ENCODE data around the gene CCDC110.

The CCDC110 gene

DNA sequence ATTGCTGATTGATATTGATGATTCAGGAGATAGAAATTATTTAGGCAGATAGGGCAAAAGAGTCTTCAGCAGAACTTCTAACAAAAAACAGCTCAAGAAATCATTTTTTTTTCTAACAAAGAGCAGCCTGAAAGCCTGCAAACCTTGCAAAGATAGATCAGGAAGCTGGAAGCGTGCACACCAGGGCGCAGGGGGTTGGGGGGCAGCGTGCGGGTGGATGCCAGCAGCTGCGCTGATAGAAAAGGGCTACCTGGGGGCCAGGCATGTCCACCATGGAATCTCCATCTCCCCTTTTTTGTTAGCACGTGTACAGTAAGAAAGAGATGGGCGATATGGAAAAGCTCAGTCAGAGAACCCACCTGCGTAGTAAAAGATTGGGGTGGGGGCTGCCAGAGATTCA is 1.7 kb upstream of the CCDC110 start:
- H3K27ac ChIP-seq (ENCODE audit: low read depth, low read length), result no peak overlapping the region
- H3K4me3 ChIP-seq (ENCODE audit: low read depth, low read length), result no peak overlapping the region

DNA sequence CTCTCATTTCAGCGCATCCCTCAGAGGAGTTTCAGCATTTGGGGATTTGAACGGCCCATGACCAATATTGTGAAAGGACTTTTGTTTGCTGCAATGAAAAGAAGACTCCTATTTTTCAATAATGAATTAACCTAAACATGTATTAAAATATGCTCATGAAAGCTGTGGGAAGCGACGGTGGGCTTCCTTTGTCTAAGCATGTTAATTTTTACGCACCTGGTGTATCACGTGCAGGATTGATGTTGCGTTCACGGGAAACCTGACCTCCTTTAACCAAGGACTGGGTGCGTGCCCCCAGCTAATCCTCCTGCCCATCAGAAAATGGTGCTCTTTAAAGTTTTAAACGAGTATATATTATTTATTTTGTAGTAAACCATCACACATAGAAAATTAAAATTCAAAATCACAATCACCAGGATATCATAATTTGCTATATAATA is 590 bp upstream of the CCDC110 start:
- Histone ChIP-seq H2AFZ (ENCODE audit: low read length, unreplicated experiment) (peak overlapping the region; percentile 97), H3K4me1 (ENCODE audit: control insufficient read depth, insufficient read depth, low read length, unreplicated experiment) (no peaks in the 10 kb centered on the region), H3K79me2 (ENCODE audit: control insufficient read depth, insufficient read depth, low read length, unreplicated experiment) (no peaks in the 10 kb centered on the region), H3K36me3 (ENCODE audit: insufficient read depth, low read length) (no peaks in the 10 kb centered on the region), H3K27me3 (ENCODE audit: insufficient read depth, low read length) (peaks cover 19% of the 10 kb centered on the region), H3K27ac (ENCODE audit: low read depth, low read length) (no peak overlapping the region), H3K4me3 (ENCODE audit: low read depth, low read length) (peak overlapping the region; percentile 98)

More for the DNA sequence above, 1.7 kb upstream of the CCDC110 start:
- no peaks in the 10 kb centered on the region for H3K36me3 ChIP-seq (ENCODE audit: insufficient read depth, low read length)
- H3K27me3 ChIP-seq (ENCODE audit: insufficient read depth, low read length), result peaks cover 19% of the 10 kb centered on the region
- no peaks in the 10 kb centered on the region for H3K79me2 ChIP-seq (ENCODE audit: control insufficient read depth, insufficient read depth, low read length, unreplicated experiment)
- H3K4me1 ChIP-seq (ENCODE audit: control insufficient read depth, insufficient read depth, low read length, unreplicated experiment), result no peaks in the 10 kb centered on the region
- H2AFZ ChIP-seq (ENCODE audit: low read length, unreplicated experiment), result no peak overlapping the region

DNA sequence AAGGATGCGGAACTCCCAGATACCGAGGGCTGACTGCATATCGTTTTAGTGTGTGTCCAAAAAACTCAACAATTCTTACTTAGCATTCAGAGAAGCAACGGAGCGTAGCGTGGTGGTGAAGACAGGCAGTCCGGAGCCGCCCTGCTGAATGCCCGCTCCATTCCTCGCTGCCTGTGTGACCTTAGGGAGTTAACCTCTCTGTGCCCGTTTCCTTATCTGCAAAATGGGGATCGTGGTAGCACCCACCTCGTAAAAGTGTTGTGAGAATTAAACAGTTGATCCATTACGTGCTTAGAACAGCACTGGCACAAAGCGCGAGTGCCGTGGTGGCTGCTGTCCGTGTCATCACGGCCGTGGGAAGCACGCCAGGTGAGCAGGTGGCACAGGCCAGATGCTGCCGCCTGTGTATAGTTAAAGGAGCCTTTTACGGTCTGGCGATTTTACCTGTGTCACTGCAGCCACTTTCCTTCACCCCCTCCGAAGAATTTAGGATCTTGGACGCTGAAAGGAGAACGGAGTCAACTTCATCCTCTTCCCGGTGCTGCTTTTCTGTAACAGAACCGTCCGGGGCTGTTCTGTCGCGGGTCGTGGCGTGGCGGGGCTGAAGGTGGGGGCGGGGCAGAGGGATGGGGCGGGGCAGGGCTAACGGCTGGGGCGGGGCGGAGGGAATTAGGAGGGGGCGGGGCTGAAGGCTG is 885 bp downstream of the CCDC110 start:
- peak overlapping the region; percentile 98 for H3K4me3 ChIP-seq (ENCODE audit: low read depth, low read length)
- no peaks in the 10 kb centered on the region for H3K36me3 ChIP-seq (ENCODE audit: insufficient read depth, low read length)
- peaks cover 19% of the 10 kb centered on the region for H3K27me3 ChIP-seq (ENCODE audit: insufficient read depth, low read length)
- H2AFZ ChIP-seq (ENCODE audit: low read length, unreplicated experiment), result peak overlapping the region; percentile 100
- H3K27ac ChIP-seq (ENCODE audit: low read depth, low read length), result no peak overlapping the region
- H3K79me2 ChIP-seq (ENCODE audit: control insufficient read depth, insufficient read depth, low read length, unreplicated experiment), result no peaks in the 10 kb centered on the region
- H3K4me1 ChIP-seq (ENCODE audit: control insufficient read depth, insufficient read depth, low read length, unreplicated experiment), result peaks cover 5% of the 10 kb centered on the region

DNA sequence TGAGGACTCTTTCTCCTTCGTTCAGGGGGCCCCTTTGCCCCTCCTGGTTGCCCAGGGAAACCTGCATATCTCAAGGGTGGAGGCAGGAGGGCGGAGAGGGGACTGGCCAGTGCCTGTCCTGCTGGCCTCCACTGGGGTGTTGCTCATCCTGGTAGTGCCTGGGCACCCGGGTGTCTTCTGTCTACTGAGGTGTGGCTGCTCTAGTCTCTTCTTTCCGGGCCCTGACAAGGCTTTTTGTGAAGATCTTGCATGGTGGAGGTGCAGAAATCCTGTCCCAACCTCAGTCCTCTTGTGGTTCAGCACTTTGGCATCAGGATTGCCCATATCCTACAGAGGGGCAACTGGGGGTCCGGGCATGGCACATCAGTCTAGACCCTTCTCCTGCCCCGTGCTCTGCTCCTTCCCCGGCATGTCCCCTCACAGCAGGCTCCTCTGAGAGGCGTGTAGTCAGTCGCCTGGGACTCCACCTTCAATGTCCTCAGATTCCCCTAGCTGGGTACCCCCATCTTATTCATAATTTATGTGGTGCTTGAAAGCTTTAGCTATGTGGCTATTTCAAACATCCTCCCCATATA is 1.9 kb downstream of the CCDC110 start:
- H2AFZ ChIP-seq (ENCODE audit: low read length, unreplicated experiment), result no peak overlapping the region
- no peak overlapping the region for H3K4me3 ChIP-seq (ENCODE audit: low read depth, low read length)
- H3K4me1 ChIP-seq (ENCODE audit: control insufficient read depth, insufficient read depth, low read length, unreplicated experiment), result peaks cover 5% of the 10 kb centered on the region
- H3K27me3 ChIP-seq (ENCODE audit: insufficient read depth, low read length), result peaks cover 19% of the 10 kb centered on the region
- no peaks in the 10 kb centered on the region for H3K79me2 ChIP-seq (ENCODE audit: control insufficient read depth, insufficient read depth, low read length, unreplicated experiment)
- no peak overlapping the region for H3K27ac ChIP-seq (ENCODE audit: low read depth, low read length)
- H3K36me3 ChIP-seq (ENCODE audit: insufficient read depth, low read length), result no peaks in the 10 kb centered on the region

DNA sequence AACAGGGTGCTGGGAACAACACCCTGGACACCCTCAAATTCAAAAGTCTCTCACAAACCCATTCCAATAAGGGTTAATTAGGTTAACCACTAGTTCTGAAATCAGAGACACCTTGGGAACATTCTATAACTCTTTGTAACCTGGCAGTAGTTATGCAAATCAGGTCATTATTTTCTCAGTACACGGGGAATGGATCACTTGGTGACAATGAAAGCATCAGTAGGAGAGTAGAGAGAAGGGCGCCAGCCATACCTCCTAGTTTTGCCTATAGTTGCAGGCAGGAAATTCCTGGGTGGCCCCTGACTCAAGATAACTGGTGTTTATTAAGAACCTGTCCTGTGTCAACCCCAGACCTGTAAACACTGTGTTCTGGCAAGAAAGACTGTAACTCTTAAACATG is 2.5 kb downstream of the CCDC110 start:
- Histone ChIP-seq H3K79me2 (ENCODE audit: control insufficient read depth, insufficient read depth, low read length, unreplicated experiment) (no peaks in the 10 kb centered on the region), H3K36me3 (ENCODE audit: insufficient read depth, low read length) (no peaks in the 10 kb centered on the region), H3K27me3 (ENCODE audit: insufficient read depth, low read length) (peaks cover 19% of the 10 kb centered on the region), H3K4me3 (ENCODE audit: low read depth, low read length) (no peak overlapping the region), H3K27ac (ENCODE audit: low read depth, low read length) (no peak overlapping the region), H3K4me1 (ENCODE audit: control insufficient read depth, insufficient read depth, low read length, unreplicated experiment) (peaks cover 5% of the 10 kb centered on the region), H2AFZ (ENCODE audit: low read length, unreplicated experiment) (no peak overlapping the region)

DNA sequence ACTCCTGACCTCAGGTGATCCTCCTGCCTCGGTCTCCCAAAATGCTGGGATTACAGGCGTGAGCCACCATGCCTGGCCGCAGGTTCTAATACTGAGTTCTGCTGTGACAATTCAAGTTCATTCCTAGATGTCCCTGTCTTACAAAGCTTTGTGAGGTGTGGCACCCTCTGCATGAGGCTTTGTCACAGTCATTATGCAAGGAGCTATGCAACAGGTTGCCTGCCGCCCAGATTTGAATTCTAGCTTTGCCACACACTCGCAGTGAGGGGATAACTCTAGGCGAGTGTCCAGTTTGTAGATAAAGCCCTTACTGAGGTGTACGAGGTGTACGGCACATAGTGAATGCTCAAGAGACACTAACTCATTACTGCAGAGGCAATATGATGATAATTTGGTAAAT is 3.5 kb downstream of the CCDC110 start:
- no peaks in the 10 kb centered on the region for H3K79me2 ChIP-seq (ENCODE audit: control insufficient read depth, insufficient read depth, low read length, unreplicated experiment)
- H3K4me1 ChIP-seq (ENCODE audit: control insufficient read depth, insufficient read depth, low read length, unreplicated experiment), result peaks cover 5% of the 10 kb centered on the region
- H3K27ac ChIP-seq (ENCODE audit: low read depth, low read length), result no peak overlapping the region
- no peak overlapping the region for H2AFZ ChIP-seq (ENCODE audit: low read length, unreplicated experiment)
- no peaks in the 10 kb centered on the region for H3K36me3 ChIP-seq (ENCODE audit: insufficient read depth, low read length)
- no peak overlapping the region for H3K4me3 ChIP-seq (ENCODE audit: low read depth, low read length)
- peaks cover 19% of the 10 kb centered on the region for H3K27me3 ChIP-seq (ENCODE audit: insufficient read depth, low read length)

DNA sequence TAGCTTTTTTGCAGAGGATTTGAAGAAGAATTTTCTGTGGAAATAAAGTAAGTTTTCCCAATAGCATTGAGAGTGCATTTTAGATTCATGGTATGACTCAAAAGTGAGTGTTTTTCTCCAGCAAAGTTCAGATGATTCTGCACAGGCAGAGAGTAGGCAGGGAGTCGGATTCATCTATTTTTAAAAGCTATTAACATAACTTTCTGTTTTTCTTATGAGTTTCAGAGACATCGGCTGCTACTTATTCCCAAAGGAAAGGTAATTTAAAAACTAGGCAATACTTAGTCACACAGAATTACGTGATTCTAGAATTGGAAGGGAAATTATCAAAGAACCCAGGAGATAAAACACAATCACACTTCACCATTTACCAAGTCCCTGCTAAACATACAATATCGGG is 4.4 kb downstream of the CCDC110 start:
- no peaks in the 10 kb centered on the region for H3K36me3 ChIP-seq (ENCODE audit: insufficient read depth, low read length)
- H3K27me3 ChIP-seq (ENCODE audit: insufficient read depth, low read length), result peaks cover 19% of the 10 kb centered on the region
- H2AFZ ChIP-seq (ENCODE audit: low read length, unreplicated experiment), result peak overlapping the region; percentile 54
- H3K4me3 ChIP-seq (ENCODE audit: low read depth, low read length), result peak overlapping the region; percentile 56
- H3K79me2 ChIP-seq (ENCODE audit: control insufficient read depth, insufficient read depth, low read length, unreplicated experiment), result no peaks in the 10 kb centered on the region
- peaks cover 5% of the 10 kb centered on the region for H3K4me1 ChIP-seq (ENCODE audit: control insufficient read depth, insufficient read depth, low read length, unreplicated experiment)
- H3K27ac ChIP-seq (ENCODE audit: low read depth, low read length), result no peak overlapping the region

DNA sequence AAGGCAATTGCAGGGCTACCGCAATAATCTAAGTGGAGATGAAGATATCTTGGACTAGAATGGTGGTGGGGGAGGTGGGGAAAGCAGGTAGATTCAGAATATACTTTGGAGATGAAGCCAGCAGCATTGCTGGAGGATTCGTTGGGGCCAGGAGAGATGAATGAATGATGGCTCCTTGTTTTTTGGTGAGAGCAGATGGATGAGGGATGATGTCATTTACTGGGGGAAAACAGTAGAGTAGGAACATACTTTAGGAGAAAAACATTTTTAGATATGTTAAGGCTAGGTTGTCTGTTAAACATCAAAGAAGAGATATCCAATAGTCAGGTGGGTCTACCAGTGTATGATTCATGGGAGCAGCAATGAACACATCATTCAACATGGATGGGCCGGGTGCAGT is 5.8 kb downstream of the CCDC110 start:
- Histone ChIP-seq H3K4me1 (ENCODE audit: control insufficient read depth, insufficient read depth, low read length, unreplicated experiment) (peaks cover 5% of the 10 kb centered on the region), H3K27me3 (ENCODE audit: insufficient read depth, low read length) (peaks cover 18% of the 10 kb centered on the region), H2AFZ (ENCODE audit: low read length, unreplicated experiment) (no peak overlapping the region), H3K79me2 (ENCODE audit: control insufficient read depth, insufficient read depth, low read length, unreplicated experiment) (no peaks in the 10 kb centered on the region), H3K36me3 (ENCODE audit: insufficient read depth, low read length) (no peaks in the 10 kb centered on the region), H3K27ac (ENCODE audit: low read depth, low read length) (no peak overlapping the region), H3K4me3 (ENCODE audit: low read depth, low read length) (no peak overlapping the region)

DNA sequence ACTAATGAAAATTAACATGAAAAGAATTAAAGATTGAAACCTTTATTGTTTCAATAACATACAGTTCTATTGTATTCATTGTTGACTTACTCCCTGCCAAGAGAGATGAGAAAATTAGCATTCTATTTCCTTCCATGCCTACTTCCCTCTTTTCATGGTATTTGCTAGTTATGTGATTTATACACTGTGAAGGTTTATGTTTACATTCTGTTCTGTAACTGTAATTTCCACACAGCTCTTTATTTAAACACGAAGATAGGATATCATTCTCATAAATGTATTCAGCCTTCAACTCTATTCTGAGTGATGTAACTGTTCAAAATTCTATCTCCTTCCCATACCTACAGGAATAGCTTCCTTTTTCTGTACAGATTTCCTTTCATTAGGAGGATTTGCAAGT is 6.6 kb downstream of the CCDC110 start:
- Histone ChIP-seq H2AFZ (ENCODE audit: low read length, unreplicated experiment) (no peak overlapping the region), H3K79me2 (ENCODE audit: control insufficient read depth, insufficient read depth, low read length, unreplicated experiment) (no peaks in the 10 kb centered on the region), H3K4me3 (ENCODE audit: low read depth, low read length) (no peak overlapping the region), H3K27me3 (ENCODE audit: insufficient read depth, low read length) (peaks cover 11% of the 10 kb centered on the region), H3K4me1 (ENCODE audit: control insufficient read depth, insufficient read depth, low read length, unreplicated experiment) (peaks cover 5% of the 10 kb centered on the region), H3K36me3 (ENCODE audit: insufficient read depth, low read length) (no peaks in the 10 kb centered on the region), H3K27ac (ENCODE audit: low read depth, low read length) (no peak overlapping the region)

DNA sequence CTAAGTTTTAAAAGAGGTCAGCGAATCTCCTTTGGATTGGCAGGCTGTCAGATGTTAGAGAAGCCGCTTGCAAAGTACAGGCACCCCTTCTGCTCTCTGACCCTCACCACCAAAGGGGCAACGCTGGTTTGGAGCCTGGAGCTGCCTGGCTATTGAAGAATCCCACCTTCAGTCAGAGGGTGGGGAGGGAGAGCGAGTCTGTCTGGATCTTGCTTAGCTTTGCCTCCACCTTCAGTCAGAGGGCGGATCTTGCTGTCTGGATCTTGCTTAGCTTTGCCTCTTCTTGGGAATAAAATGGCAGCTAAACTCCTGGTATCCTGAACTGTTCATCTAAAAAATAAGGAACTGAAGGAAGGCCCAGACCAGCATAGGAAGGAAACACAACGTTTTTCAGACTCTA is 7.3 kb downstream of the CCDC110 start:
- no peak overlapping the region for H2AFZ ChIP-seq (ENCODE audit: low read length, unreplicated experiment)
- H3K4me3 ChIP-seq (ENCODE audit: low read depth, low read length), result no peak overlapping the region
- H3K79me2 ChIP-seq (ENCODE audit: control insufficient read depth, insufficient read depth, low read length, unreplicated experiment), result no peaks in the 10 kb centered on the region
- no peak overlapping the region for H3K27ac ChIP-seq (ENCODE audit: low read depth, low read length)
- peaks cover 5% of the 10 kb centered on the region; the same call in 1 of the 2 replicates for H3K27me3 ChIP-seq (ENCODE audit: insufficient read depth, low read length)
- no peaks in the 10 kb centered on the region for H3K36me3 ChIP-seq (ENCODE audit: insufficient read depth, low read length)
- peaks cover 5% of the 10 kb centered on the region for H3K4me1 ChIP-seq (ENCODE audit: control insufficient read depth, insufficient read depth, low read length, unreplicated experiment)

DNA sequence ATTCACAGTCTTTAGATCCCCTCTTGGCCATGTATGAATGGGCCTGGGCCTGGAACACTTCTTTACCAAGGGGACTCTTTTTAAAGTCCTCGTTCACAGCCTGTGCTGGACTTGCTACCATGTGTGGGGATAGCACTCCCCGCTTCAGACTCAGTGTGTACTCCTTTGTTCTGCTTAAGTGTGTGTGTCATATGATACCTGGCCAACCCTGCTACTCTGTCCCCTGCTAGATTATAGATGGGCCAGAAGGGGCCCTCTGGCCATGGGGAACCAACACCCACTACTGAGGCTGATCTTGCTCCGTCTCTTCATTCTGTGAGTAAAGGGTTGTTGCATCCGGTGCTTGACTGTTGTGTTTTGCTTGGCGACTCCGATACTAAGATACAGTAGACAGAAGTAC is 8.0 kb downstream of the CCDC110 start:
- H2AFZ ChIP-seq (ENCODE audit: low read length, unreplicated experiment), result no peak overlapping the region
- peaks cover 5% of the 10 kb centered on the region for H3K4me1 ChIP-seq (ENCODE audit: control insufficient read depth, insufficient read depth, low read length, unreplicated experiment)
- no peaks in the 10 kb centered on the region for H3K27me3 ChIP-seq (ENCODE audit: insufficient read depth, low read length)
- no peak overlapping the region for H3K4me3 ChIP-seq (ENCODE audit: low read depth, low read length)
- no peak overlapping the region for H3K27ac ChIP-seq (ENCODE audit: low read depth, low read length)
- no peaks in the 10 kb centered on the region for H3K36me3 ChIP-seq (ENCODE audit: insufficient read depth, low read length)
- no peaks in the 10 kb centered on the region for H3K79me2 ChIP-seq (ENCODE audit: control insufficient read depth, insufficient read depth, low read length, unreplicated experiment)
